ENCODE measurements around the gene PRCP.

- no peak for TF ChIP-seq POLR2AphosphoS5 (IDR thresholded peaks at IDR 0.05; ENCODE audit: low read depth, low read length)
- TF ChIP-seq TAF1 (IDR thresholded peaks at IDR 0.05; ENCODE audit: borderline replicate concordance, insufficient read depth, low read length) = no peak
- no peak for TF ChIP-seq REST (IDR thresholded peaks at IDR 0.05; ENCODE audit: insufficient read depth in 1 of 2, low read depth in 2 of 2, low read length in 2 of 2)
These were observed 57.0 kb downstream of the PRCP start for GRCh38 chr11:82843057-82843795.
